Activated CD4-positive, alpha-beta T cell treated with anti-CD3 and anti-CD28 coated beads, Interleukin-2, amount 10 ng/mL, durations not matched to agents 24 days and 14 days (primary cell): ENCODE measurements around the gene MAB21L4. TPM values are rescaled to one million over a fixed set of nuclear protein-coding genes. Genes with fewer than 3 reads are reported as not detected.

Source experiments
- DNase-seq: peaks from one replicate; pipeline ENCODE4 v3.0.0; 2022
- H3K27ac Mint-ChIP-seq: one replicate; pipeline ENCODE4 v1.8.0; 2022; ENCODE audit warnings: mild to moderate bottlenecking, mixed read lengths
- H3K27me3 Mint-ChIP-seq: one replicate; pipeline ENCODE4 v1.8.0; 2022; ENCODE audit warnings: mixed read lengths
- H3K36me3 Mint-ChIP-seq: one replicate; pipeline ENCODE4 v1.8.0; 2022; ENCODE audit warnings: low read depth, mild to moderate bottlenecking, mixed read lengths
- H3K4me1 Mint-ChIP-seq: one replicate; pipeline ENCODE4 v1.8.0; 2021; ENCODE audit warnings: mixed read lengths
- H3K4me3 Mint-ChIP-seq: one replicate; pipeline ENCODE4 v1.8.0; 2022; ENCODE audit warnings: mild to moderate bottlenecking, moderate library complexity, mixed read lengths
- H3K9me3 Mint-ChIP-seq: one replicate; pipeline ENCODE4 v1.8.0; 2021; ENCODE audit warnings: mixed read lengths
- intact Hi-C: fragments of 100-400 bp; cut with micrococcal nuclease; formaldehyde crosslinking; loops from one replicate; pipeline ENCODE4 v1.15.1; 2023
- total RNA-seq: library from RNA; stranded (reverse); gene quantifications from 2 replicates; pipeline ENCODE4 v1.2.3, GENCODE V29; 2022

Gene MAB21L4
- total RNA-seq, 1 donor from 2014 or later, result not detected

GRCh38 chr2:240876475-240877251 lies 19.3 kb downstream of the MAB21L4 start:
- Mint-ChIP-seq H3K36me3 (no peaks in the 10 kb centered on the region), H3K4me3 (no peak overlapping the region), H3K27ac (no peak overlapping the region), H3K4me1 (no peaks in the 10 kb centered on the region), H3K9me3 (no peaks in the 10 kb centered on the region), H3K27me3 (no peaks in the 10 kb centered on the region)
- intact Hi-C loops, result no loop called here
- DNase-seq, result no peak

- Mint-ChIP-seq H3K4me1 (no peaks in the 10 kb centered on the region), H3K27ac (no peak overlapping the region), H3K9me3 (no peaks in the 10 kb centered on the region), H3K36me3 (no peaks in the 10 kb centered on the region), H3K27me3 (no peaks in the 10 kb centered on the region), H3K4me3 (no peak overlapping the region)
- intact Hi-C loops, result no loop called here
- DNase-seq, result no peak
Observed at GRCh38 chr2:240876035-240876474, 19.9 kb downstream of the MAB21L4 start.

GRCh38 chr2:240875228-240876034 lies 20.5 kb downstream of the MAB21L4 start:
- no peak overlapping the region for H3K27ac Mint-ChIP-seq
- H3K27me3 Mint-ChIP-seq, result no peaks in the 10 kb centered on the region
- H3K9me3 Mint-ChIP-seq, result no peaks in the 10 kb centered on the region
- H3K4me3 Mint-ChIP-seq, result no peak overlapping the region
- no peak for DNase-seq
- no peaks in the 10 kb centered on the region for H3K4me1 Mint-ChIP-seq
- no peaks in the 10 kb centered on the region for H3K36me3 Mint-ChIP-seq
- intact Hi-C loops, result no loop called here

GRCh38 chr2:240874715-240875227 lies 21.2 kb downstream of the MAB21L4 start:
- DNase-seq, result no peak

GRCh38 chr2:240873805-240874714 lies 21.9 kb downstream of the MAB21L4 start:
- Mint-ChIP-seq H3K27ac (no peak overlapping the region), H3K27me3 (no peaks in the 10 kb centered on the region), H3K4me1 (no peaks in the 10 kb centered on the region), H3K36me3 (no peaks in the 10 kb centered on the region), H3K4me3 (no peak overlapping the region), H3K9me3 (no peaks in the 10 kb centered on the region)
- intact Hi-C loops, result no loop called here
- no peak for DNase-seq

More at GRCh38 chr2:240874715-240875227, 21.2 kb downstream of the MAB21L4 start:
- intact Hi-C loops, result no loop called here
- Mint-ChIP-seq H3K9me3 (no peaks in the 10 kb centered on the region), H3K4me1 (no peaks in the 10 kb centered on the region), H3K27me3 (no peaks in the 10 kb centered on the region), H3K4me3 (no peak overlapping the region), H3K36me3 (no peaks in the 10 kb centered on the region), H3K27ac (no peak overlapping the region)

- intact Hi-C loops, result no loop called here
- no peaks in the 10 kb centered on the region for H3K36me3 Mint-ChIP-seq
Observed at GRCh38 chr2:240873098-240873788, 22.7 kb downstream of the MAB21L4 start.

GRCh38 chr2:240872317-240873097 lies 23.4 kb downstream of the MAB21L4 start:
- intact Hi-C loops, result no loop called here
- H3K36me3 Mint-ChIP-seq, result no peaks in the 10 kb centered on the region
- no peaks in the 10 kb centered on the region for H3K9me3 Mint-ChIP-seq
- no peak overlapping the region for H3K4me3 Mint-ChIP-seq
- DNase-seq, result no peak
- no peak overlapping the region for H3K27ac Mint-ChIP-seq
- H3K27me3 Mint-ChIP-seq, result no peaks in the 10 kb centered on the region
- H3K4me1 Mint-ChIP-seq, result no peaks in the 10 kb centered on the region

More at GRCh38 chr2:240873098-240873788, 22.7 kb downstream of the MAB21L4 start:
- Mint-ChIP-seq H3K4me3 (no peak overlapping the region), H3K4me1 (no peaks in the 10 kb centered on the region), H3K27me3 (no peaks in the 10 kb centered on the region), H3K27ac (no peak overlapping the region), H3K9me3 (no peaks in the 10 kb centered on the region)
- DNase-seq, result no peak

GRCh38 chr2:240871071-240871958 lies 24.6 kb downstream of the MAB21L4 start:
- Mint-ChIP-seq H3K27ac (no peak overlapping the region), H3K4me1 (no peaks in the 10 kb centered on the region), H3K36me3 (no peaks in the 10 kb centered on the region), H3K9me3 (no peaks in the 10 kb centered on the region), H3K4me3 (no peak overlapping the region), H3K27me3 (peaks cover 2% of the 10 kb centered on the region)
- intact Hi-C loops, result no loop called here
- DNase-seq, result no peak

GRCh38 chr2:240869956-240870875 lies 25.7 kb downstream of the MAB21L4 start:
- H3K36me3 Mint-ChIP-seq, result no peaks in the 10 kb centered on the region
- H3K4me1 Mint-ChIP-seq, result no peaks in the 10 kb centered on the region

GRCh38 chr2:240869109-240869955 lies 26.6 kb downstream of the MAB21L4 start:
- Mint-ChIP-seq H3K9me3 (no peaks in the 10 kb centered on the region), H3K27me3 (peaks cover 8% of the 10 kb centered on the region), H3K4me3 (no peak overlapping the region), H3K4me1 (no peaks in the 10 kb centered on the region), H3K36me3 (no peaks in the 10 kb centered on the region), H3K27ac (no peak overlapping the region)
- intact Hi-C loops, result no loop called here
- no peak for DNase-seq

More at GRCh38 chr2:240869956-240870875, 25.7 kb downstream of the MAB21L4 start:
- Mint-ChIP-seq H3K9me3 (no peaks in the 10 kb centered on the region), H3K27me3 (peaks cover 5% of the 10 kb centered on the region), H3K4me3 (no peak overlapping the region), H3K27ac (no peak overlapping the region)
- intact Hi-C loops, result no loop called here
- no peak for DNase-seq
